Measurements from ENCODE around the gene CGRRF1. TPM values are rescaled to one million over a fixed set of nuclear protein-coding genes. Genes with fewer than 3 reads are reported as not detected.

The CGRRF1 gene
- total and polyA plus RNA-seq, 4 experiments from 2014 or later = 21.8 to 60.7 (median 24.8) TPM

DNA sequence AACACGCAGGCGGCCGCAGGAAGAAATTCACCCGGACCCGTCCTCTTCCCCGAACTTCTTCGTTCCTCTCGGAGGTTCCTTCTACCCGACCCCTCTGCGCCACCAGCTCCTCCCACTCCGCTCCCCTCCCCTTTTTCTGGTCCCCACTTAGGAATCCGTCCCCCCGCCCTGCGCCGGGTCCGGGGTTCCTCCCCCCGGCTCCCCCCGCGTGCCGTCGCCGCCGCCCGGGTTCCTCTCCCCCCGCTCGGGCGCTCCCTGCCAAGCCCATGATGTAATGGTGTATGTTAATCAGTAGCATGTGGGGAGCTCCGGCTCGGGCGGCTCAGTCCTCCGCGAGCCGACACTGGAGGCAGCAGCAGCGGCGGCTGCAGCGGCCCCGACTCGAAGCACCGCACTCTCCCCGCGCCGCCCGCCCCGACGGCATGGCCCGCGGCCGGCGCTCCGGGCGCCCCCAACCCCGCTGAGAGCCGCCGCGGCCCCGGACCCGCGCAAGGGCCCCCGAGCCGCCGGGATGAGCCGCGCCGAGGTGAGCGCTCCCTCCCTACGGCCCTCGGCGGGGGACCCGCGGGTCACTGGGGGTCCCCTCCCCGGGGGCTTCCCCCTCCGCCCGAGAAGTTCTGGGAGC is 56.2 kb downstream of the CGRRF1 start:
- H3K27ac ChIP-seq (ENCODE audit: low read depth, low read length) = peak overlapping the region; percentile 79
- H3K27me3 ChIP-seq (ENCODE audit: insufficient read depth, low read length) = no peaks in the 10 kb centered on the region
- Mint-ChIP-seq H3K27ac (peak overlapping the region; percentile 85 to 97 (median 94)), H3K36me3 (peaks cover 0 to 7% of the 10 kb centered on the region in 2 donors), H3K27me3 (peaks cover 2 to 3% of the 10 kb centered on the region in 2 donors), H3K4me1 (peaks cover 8 to 31% (median 11%) of the 10 kb centered on the region in 4 donors), H3K4me3 (peak overlapping the region; percentile 86 to 90 (median 88)), H3K9me3 (no peaks in the 10 kb centered on the region)
- peaks cover 16% of the 10 kb centered on the region for H3K4me1 ChIP-seq (ENCODE audit: insufficient read depth, low read length)
- CTCF ChIA-PET (ENCODE audit: partially characterized antibody) = interaction anchor here (0.6 to 8.5 kb wide), 9 partner anchors 9 to 863 kb away, joined by 3 to 245 read pairs (median 4); partner anchors contain the start of gene CGRRF1
- H3K4me3 ChIP-seq (ENCODE audit: low read length in 2 of 2) = peak overlapping the region; percentile 52 to 72
- H3K36me3 ChIP-seq (ENCODE audit: insufficient read depth, low read length) = no peaks in the 10 kb centered on the region
- H3K9me3 ChIP-seq (ENCODE audit: control insufficient read depth in 1 of 2, low read length in 2 of 2) = no peaks in the 10 kb centered on the region
- intact Hi-C loops (cut with micrococcal nuclease) = loop anchor here (1.0 to 5.0 kb wide), 11 partner anchors 57 to 1551 kb away; partner anchors contain the start of genes CGRRF1, CNIH1, DDHD1 and GMFB
- POLR2A ChIA-PET (ENCODE audit: partially characterized antibody) = interaction anchor here (0.6 to 3.9 kb wide), 17 partner anchors 56 to 537 kb away, joined by 3 to 62 read pairs (median 4); partner anchors contain the start of genes CDKN3, CGRRF1, GCH1 and MAPK1IP1L
- DNase-seq = peak; percentile 81 to 91 (median 85)

DNA sequence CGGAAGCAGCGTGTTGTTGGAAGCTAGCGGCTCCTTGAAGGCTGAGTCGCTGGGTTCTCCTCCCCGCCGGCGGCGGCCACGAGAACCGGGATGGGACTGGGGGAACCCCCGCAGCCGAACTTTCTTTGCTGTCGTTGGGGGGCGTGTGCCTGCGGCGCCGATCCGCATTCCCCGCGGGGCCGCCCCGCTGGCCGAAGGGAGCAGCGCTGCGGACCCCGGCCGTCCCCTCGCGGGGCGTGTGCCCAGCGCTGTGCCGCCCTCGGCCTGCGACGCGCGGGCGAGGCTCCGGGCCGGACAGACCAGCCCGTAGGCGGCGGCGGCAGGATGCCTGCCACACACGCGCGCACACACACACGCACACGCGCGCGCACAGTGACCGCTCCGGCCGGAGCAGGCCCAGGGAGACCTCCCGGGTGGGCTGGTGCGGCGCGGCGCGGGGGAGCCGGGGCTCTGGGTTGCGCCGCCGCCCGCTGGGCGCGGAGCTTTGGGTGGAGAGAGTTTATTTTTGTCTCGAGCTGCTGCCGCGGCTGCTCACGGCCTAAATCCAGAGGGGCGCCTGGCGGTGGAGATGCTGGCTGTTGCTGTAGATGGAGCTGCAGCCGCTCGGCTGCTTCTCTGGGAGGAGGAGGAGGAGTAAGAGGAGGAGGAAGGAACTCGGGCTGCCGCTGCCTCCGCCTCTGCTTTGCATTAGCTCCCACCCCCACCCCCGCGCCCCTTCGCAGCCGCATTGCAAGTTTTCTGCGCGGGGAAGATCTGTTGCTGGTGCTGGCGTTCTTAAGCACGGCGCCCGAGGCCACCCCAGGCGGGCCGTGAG is 56.9 kb downstream of the CGRRF1 start, which contains the start of gene SAMD4A:
SAMD4A (plus strand) TSS at position 719 of the 814 bp plus-strand sequence. CDS start 789 bp downstream, outside the sequence.
- Histone ChIP-seq H3K9me3 (ENCODE audit: control insufficient read depth in 1 of 2, low read length in 2 of 2) (no peaks in the 10 kb centered on the region), H3K36me3 (ENCODE audit: insufficient read depth, low read length) (no peaks in the 10 kb centered on the region), H3K27ac (ENCODE audit: low read depth, low read length) (peak within 1 kb of the TSS; percentile 79), H3K27me3 (ENCODE audit: insufficient read depth, low read length) (no peaks in the 10 kb centered on the region), H3K4me1 (ENCODE audit: insufficient read depth, low read length) (peaks cover 16% of the 10 kb centered on the region), H3K4me3 (ENCODE audit: low read length in 2 of 2) (peak within 1 kb of the TSS; percentile 57 to 69)
- peaks cover 8 to 31% (median 11%) of the 10 kb centered on the region in 4 donors for H3K4me1 Mint-ChIP-seq
- peak within 1 kb of the TSS; percentile 88 to 97 (median 95) for H3K27ac Mint-ChIP-seq
- peaks cover 2 to 3% of the 10 kb centered on the region in 2 donors for H3K27me3 Mint-ChIP-seq
- peak; percentile 58 to 82 (median 66) for DNase-seq
- H3K36me3 Mint-ChIP-seq = peaks cover 0 to 7% of the 10 kb centered on the region in 2 donors
- peaks cover 0 to under 1% (median 0%) of the 10 kb centered on the region in 8 donors for H3K9me3 Mint-ChIP-seq
- intact Hi-C loops (cut with micrococcal nuclease) = loop anchor here (1.0 to 5.0 kb wide), 8 partner anchors 57 to 1551 kb away; partner anchors contain the start of genes CGRRF1, DDHD1, GMFB and PELI2
- peak within 1 kb of the TSS; percentile 92 to 99 (median 96) for H3K4me3 Mint-ChIP-seq
- POLR2A ChIA-PET (ENCODE audit: partially characterized antibody) = interaction anchor here (1.0 to 3.9 kb wide), 17 partner anchors 56 to 536 kb away, joined by 3 to 62 read pairs (median 5); partner anchors contain the start of genes CDKN3, CGRRF1, GCH1 and MAPK1IP1L
- CTCF ChIA-PET (ENCODE audit: partially characterized antibody) = interaction anchor here (0.9 to 8.5 kb wide), 9 partner anchors 9 to 209 kb away, joined by 3 to 245 read pairs (median 3); partner anchors contain the start of gene CGRRF1

DNA sequence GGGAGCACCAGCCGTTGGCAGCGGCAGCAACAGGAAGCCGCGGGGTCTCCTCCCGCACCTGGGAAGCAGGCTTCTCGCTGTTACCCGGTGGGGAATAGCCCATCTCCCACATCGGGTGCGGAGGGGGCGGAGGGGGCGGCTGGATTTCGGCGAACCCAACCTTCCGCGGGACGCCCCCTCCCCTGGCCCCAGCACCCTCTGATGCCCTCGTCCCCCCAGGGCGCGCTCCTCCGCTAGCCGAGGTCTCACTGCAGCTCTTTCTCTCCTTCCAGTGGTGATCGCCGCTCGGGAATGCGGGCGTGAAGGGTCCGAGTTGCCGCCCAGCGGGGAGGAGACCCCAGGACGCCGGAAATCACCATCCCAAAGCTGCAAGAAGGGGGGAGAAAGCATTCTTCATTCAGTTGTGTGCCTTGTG is 57.5 kb downstream of the CGRRF1 start:
- Mint-ChIP-seq H3K4me1 (peaks cover 8 to 31% (median 11%) of the 10 kb centered on the region in 4 donors), H3K4me3 (peak overlapping the region; percentile 92 to 99 (median 96)), H3K27ac (peak overlapping the region; percentile 87 to 97 (median 92)), H3K36me3 (peaks cover 5 to 10% of the 10 kb centered on the region in 2 donors), H3K9me3 (peaks cover 0 to 6% (median 4%) of the 10 kb centered on the region in 8 donors), H3K27me3 (peaks cover 1 to 3% of the 10 kb centered on the region in 2 donors)
- no peaks in the 10 kb centered on the region for H3K36me3 ChIP-seq (ENCODE audit: insufficient read depth, low read length)
- H3K27ac ChIP-seq (ENCODE audit: low read depth, low read length) = peak overlapping the region; percentile 79
- ChIA-PET CTCF (ENCODE audit: partially characterized antibody) (interaction anchor here (0.9 to 8.5 kb wide), 6 partner anchors 14 to 208 kb away, joined by 3 to 245 read pairs (median 27); no protein-coding TSS in a partner anchor), POLR2A (ENCODE audit: partially characterized antibody) (interaction anchor here (1.0 to 3.9 kb wide), 10 partner anchors 55 to 460 kb away, joined by 3 to 62 read pairs (median 8); partner anchors contain the start of genes CDKN3, CGRRF1, GCH1 and SOCS4)
- peak overlapping the region; percentile 57 to 69 for H3K4me3 ChIP-seq (ENCODE audit: low read length in 2 of 2)
- intact Hi-C loops (cut with micrococcal nuclease) = loop anchor here (5.0 kb wide), 4 partner anchors 315 to 1550 kb away; partner anchors contain the start of genes DDHD1 and PELI2
- H3K9me3 ChIP-seq (ENCODE audit: control insufficient read depth in 1 of 2, low read length in 2 of 2) = peaks cover 0 to under 1% of the 10 kb centered on the region in 2 donors
- no peak for DNase-seq
- peaks cover 16% of the 10 kb centered on the region for H3K4me1 ChIP-seq (ENCODE audit: insufficient read depth, low read length)
- no peaks in the 10 kb centered on the region for H3K27me3 ChIP-seq (ENCODE audit: insufficient read depth, low read length)

GRCh38 chr14:54567639-54568561 is 58.2 kb downstream of the CGRRF1 start:
- H3K27ac ChIP-seq (ENCODE audit: low read depth, low read length) = peak overlapping the region; percentile 79

DNA sequence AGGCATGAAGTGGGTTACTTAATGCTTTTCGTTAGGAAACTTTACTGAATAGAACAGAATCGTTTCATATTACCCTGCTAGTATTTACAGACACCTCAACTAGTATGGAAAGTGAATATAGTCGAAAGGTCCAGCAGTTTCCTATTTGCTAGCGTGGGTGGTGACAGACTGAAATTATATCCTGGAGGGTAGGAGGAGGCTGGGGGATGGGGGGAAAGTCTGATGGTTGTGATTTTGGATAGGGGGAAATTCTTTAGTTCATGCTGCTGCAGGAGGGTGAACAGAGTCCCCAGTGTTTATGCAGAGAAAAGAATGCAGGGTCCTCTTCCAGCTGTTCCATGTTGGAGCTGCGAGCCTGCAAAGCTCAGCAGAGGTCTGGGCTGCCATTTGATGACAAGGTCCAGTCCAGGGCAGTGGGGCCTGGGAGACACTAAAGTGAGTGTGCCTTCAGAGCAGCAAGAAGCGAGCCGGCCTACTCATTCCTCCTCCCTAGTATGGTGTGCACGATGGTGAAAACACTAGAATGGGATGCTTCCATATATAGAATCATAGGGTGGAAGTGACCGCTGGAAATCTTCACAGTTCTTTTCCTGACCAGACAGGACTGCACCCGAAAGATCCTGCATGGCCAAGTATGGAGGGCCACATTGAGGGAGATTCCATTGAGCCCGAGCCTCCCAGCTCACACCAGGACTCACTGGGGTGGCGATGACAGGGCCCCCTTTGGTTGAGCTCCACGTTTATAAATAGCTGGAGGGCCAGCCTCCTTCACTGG is 59.3 kb downstream of the CGRRF1 start:
- CTCF ChIA-PET (ENCODE audit: partially characterized antibody) = interaction anchor here (1.1 to 8.5 kb wide), 4 partner anchors 59 to 206 kb away, joined by 3 to 245 read pairs (median 38); partner anchors contain the start of gene GMFB
- Histone ChIP-seq H3K27me3 (ENCODE audit: insufficient read depth, low read length) (no peaks in the 10 kb centered on the region), H3K9me3 (ENCODE audit: control insufficient read depth in 1 of 2, low read length in 2 of 2) (peaks cover 2 to 3% of the 10 kb centered on the region in 2 donors), H3K4me3 (ENCODE audit: low read length in 2 of 2) (no peak overlapping the region), H3K4me1 (ENCODE audit: insufficient read depth, low read length) (peaks cover 16% of the 10 kb centered on the region), H3K36me3 (ENCODE audit: insufficient read depth, low read length) (no peaks in the 10 kb centered on the region), H3K27ac (ENCODE audit: low read depth, low read length) (no peak overlapping the region)
- intact Hi-C loops (cut with micrococcal nuclease) = loop anchor here (5.0 kb wide), 4 partner anchors 313 to 1548 kb away; partner anchors contain the start of genes DDHD1 and PELI2
- peaks cover 0 to 24% (median 15%) of the 10 kb centered on the region in 8 donors for H3K9me3 Mint-ChIP-seq
- H3K27ac Mint-ChIP-seq = peak overlapping the region in 2 of 7 donors; percentile 5 to 97
- H3K36me3 Mint-ChIP-seq = peaks cover 10 to 18% of the 10 kb centered on the region in 2 donors
- peaks cover 8 to 29% (median 11%) of the 10 kb centered on the region in 4 donors for H3K4me1 Mint-ChIP-seq
- no peak for DNase-seq
- H3K4me3 Mint-ChIP-seq = peak overlapping the region in 6 of 8 donors; percentile 34 to 87 (median 80)
- POLR2A ChIA-PET (ENCODE audit: partially characterized antibody) = interaction anchor here (0.9 to 1.9 kb wide), 3 partner anchors 60 to 81 kb away, joined by 3 to 8 read pairs (median 4); partner anchors contain the start of gene CGRRF1
- H3K27me3 Mint-ChIP-seq = peaks cover 0 to 2% of the 10 kb centered on the region in 2 donors

More at GRCh38 chr14:54567639-54568561, 58.2 kb downstream of the CGRRF1 start:
- intact Hi-C loops (cut with micrococcal nuclease) = loop anchor here (5.0 kb wide), 4 partner anchors 314 to 1549 kb away; partner anchors contain the start of genes DDHD1 and PELI2
- Histone ChIP-seq H3K4me3 (ENCODE audit: low read length in 2 of 2) (peak overlapping the region; percentile 57 to 69), H3K9me3 (ENCODE audit: control insufficient read depth in 1 of 2, low read length in 2 of 2) (peaks cover 2 to 3% of the 10 kb centered on the region in 2 donors), H3K4me1 (ENCODE audit: insufficient read depth, low read length) (peaks cover 16% of the 10 kb centered on the region), H3K36me3 (ENCODE audit: insufficient read depth, low read length) (no peaks in the 10 kb centered on the region), H3K27me3 (ENCODE audit: insufficient read depth, low read length) (no peaks in the 10 kb centered on the region)
- Mint-ChIP-seq H3K4me3 (peak overlapping the region; percentile 92 to 99 (median 96)), H3K27me3 (peaks cover 0 to 3% of the 10 kb centered on the region in 2 donors), H3K27ac (peak overlapping the region; percentile 87 to 97 (median 92)), H3K36me3 (peaks cover 10% of the 10 kb centered on the region in 2 donors), H3K9me3 (peaks cover 0 to 13% (median 9%) of the 10 kb centered on the region in 8 donors), H3K4me1 (peaks cover 8 to 31% (median 11%) of the 10 kb centered on the region in 4 donors)
- peak; percentile 42 to 71 (median 50) for DNase-seq
- ChIA-PET POLR2A (ENCODE audit: partially characterized antibody) (interaction anchor here (0.9 to 3.3 kb wide), 6 partner anchors 59 to 314 kb away, joined by 3 to 22 read pairs (median 6); partner anchors contain the start of genes CDKN3 and CGRRF1), CTCF (ENCODE audit: partially characterized antibody) (interaction anchor here (1.2 to 8.5 kb wide), 4 partner anchors 26 to 207 kb away, joined by 3 to 245 read pairs (median 38); no protein-coding TSS in a partner anchor)
